ENCODE results near the gene PRKAR1B.

DNA sequence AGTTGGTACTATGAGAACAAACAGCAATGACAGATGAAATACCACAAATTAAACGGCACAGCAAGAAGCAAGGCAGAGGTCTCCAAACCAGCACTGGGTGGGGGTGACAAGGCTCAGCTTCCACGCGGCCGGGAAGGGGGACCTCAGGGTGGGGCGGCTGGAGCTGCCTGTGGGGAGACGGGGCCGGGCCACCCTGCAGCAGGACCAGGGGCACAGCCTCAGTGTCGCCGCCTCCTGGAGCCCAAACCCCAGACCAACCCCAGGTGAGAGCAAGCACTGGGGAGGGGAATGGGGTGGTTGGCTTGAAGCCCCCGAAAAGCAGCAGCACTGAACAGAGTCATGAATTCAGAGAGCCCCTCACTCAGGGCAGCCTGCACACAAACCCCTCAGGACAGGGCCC lies 49.3 kb upstream of the PRKAR1B start:
- TF ChIP-seq, protein P1, sequence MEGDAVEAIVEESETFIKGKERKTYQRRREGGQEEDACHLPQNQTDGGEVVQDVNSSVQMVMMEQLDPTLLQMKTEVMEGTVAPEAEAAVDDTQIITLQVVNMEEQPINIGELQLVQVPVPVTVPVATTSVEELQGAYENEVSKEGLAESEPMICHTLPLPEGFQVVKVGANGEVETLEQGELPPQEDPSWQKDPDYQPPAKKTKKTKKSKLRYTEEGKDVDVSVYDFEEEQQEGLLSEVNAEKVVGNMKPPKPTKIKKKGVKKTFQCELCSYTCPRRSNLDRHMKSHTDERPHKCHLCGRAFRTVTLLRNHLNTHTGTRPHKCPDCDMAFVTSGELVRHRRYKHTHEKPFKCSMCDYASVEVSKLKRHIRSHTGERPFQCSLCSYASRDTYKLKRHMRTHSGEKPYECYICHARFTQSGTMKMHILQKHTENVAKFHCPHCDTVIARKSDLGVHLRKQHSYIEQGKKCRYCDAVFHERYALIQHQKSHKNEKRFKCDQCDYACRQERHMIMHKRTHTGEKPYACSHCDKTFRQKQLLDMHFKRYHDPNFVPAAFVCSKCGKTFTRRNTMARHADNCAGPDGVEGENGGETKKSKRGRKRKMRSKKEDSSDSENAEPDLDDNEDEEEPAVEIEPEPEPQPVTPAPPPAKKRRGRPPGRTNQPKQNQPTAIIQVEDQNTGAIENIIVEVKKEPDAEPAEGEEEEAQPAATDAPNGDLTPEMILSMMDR (IDR thresholded peaks at IDR 0.05), result no peak
- no peak for TF ChIP-seq POLR2AphosphoS5 (IDR thresholded peaks at IDR 0.05; ENCODE audit: low read depth, low read length)
